Measurements from ENCODE around the gene ZFHX2. TPM values are rescaled to one million over a fixed set of nuclear protein-coding genes. Genes with fewer than 3 reads are reported as not detected.
"Not testable (repeated sequence)": the region's sequence is repeated elsewhere in the genome, so short reads cannot be mapped to it uniquely, and the experiment has no call there.

ZFHX2 gene
- polyA plus RNA-seq, 6 donors from 2014 or later, result 0.03 to 0.38 (median 0.04) TPM; not detected in 3

GRCh38 chr14:23539248-23540140 is 12.1 kb downstream of the ZFHX2 start:
- peaks cover 6 to 10% (median 10%) of the 10 kb centered on the region in 3 donors for H3K27me3 Mint-ChIP-seq
- no peaks in the 10 kb centered on the region for H3K9me3 Mint-ChIP-seq
- H3K27ac Mint-ChIP-seq, result no peak overlapping the region
- ATAC-seq (ENCODE audit: low read depth in 2 of 2) (peak; percentile 49 to 60), DNase-seq (peak; percentile 20)
- no peaks in the 10 kb centered on the region for H3K36me3 Mint-ChIP-seq
- H3K4me1 Mint-ChIP-seq, result peaks cover 0 to 5% (median 0%) of the 10 kb centered on the region in 3 donors
- H3K4me3 Mint-ChIP-seq, result no peak overlapping the region

- peaks cover 6 to 10% (median 10%) of the 10 kb centered on the region in 3 donors for H3K27me3 Mint-ChIP-seq
- peaks cover 0 to 5% (median 0%) of the 10 kb centered on the region in 3 donors for H3K4me1 Mint-ChIP-seq
- ATAC-seq (ENCODE audit: low read depth in 2 of 2) (no peak), DNase-seq (no peak)
- H3K27ac Mint-ChIP-seq, result peak overlapping the region in 2 of 6 donors; percentile 26 to 80
- H3K36me3 Mint-ChIP-seq, result no peaks in the 10 kb centered on the region
- H3K9me3 Mint-ChIP-seq, result no peaks in the 10 kb centered on the region
- H3K4me3 Mint-ChIP-seq, result no peak overlapping the region
Observed at GRCh38 chr14:23538785-23539184, 12.8 kb downstream of the ZFHX2 start.

DNA sequence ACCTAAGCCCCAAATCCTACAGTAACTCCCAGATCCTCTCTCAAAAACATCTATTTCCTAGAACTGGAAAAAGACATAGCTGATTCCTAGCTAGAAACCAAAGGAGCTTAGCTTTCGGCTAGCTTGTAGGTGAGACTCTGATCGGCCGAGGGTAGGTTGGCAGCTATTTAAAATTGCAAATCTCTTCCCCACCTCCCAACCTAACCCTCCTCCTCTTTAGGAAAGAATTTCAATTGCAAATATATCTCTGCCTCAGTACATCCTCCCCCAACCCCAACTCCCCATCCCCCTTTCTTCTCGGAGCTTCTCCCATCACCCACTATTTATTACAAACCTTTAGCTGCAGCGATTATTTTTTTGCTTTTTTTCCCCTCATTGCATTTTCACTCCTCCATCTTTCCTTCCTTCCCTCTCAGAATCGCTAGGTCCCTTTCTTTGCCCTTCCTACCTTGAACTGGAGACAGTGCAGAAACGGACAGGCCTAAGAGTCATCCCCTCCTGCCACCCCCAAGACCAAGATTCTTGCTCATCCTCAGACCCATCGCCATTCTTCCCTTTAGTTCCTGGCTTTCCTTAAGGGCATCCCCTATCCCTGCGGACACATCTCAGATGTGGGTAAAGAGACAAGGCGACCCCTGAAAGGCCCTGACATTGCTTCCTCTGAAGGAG is 13.4 kb downstream of the ZFHX2 start:
- H3K9me3 Mint-ChIP-seq, result no peaks in the 10 kb centered on the region
- ATAC-seq (ENCODE audit: low read depth in 2 of 2) (no peak), DNase-seq (no peak)
- H3K27ac Mint-ChIP-seq, result peak overlapping the region in 1 of 6 donors; percentile 80
- H3K4me1 Mint-ChIP-seq, result peaks cover 0 to 5% (median 0%) of the 10 kb centered on the region in 3 donors
- no peaks in the 10 kb centered on the region for H3K36me3 Mint-ChIP-seq
- peak overlapping the region in 1 of 8 donors; percentile 53 for H3K4me3 Mint-ChIP-seq
- H3K27me3 Mint-ChIP-seq, result peaks cover 6 to 10% (median 10%) of the 10 kb centered on the region in 3 donors

GRCh38 chr14:23537351-23538049 is 14.1 kb downstream of the ZFHX2 start:
- no peak for ATAC-seq (ENCODE audit: low read depth in 2 of 2)
- Mint-ChIP-seq H3K4me1 (peaks cover 0 to 5% (median 0%) of the 10 kb centered on the region in 3 donors), H3K27me3 (peaks cover 6 to 10% (median 10%) of the 10 kb centered on the region in 3 donors), H3K9me3 (no peaks in the 10 kb centered on the region), H3K4me3 (no peak overlapping the region), H3K36me3 (no peaks in the 10 kb centered on the region), H3K27ac (peak overlapping the region in 1 of 6 donors; percentile 47)
- no peak for DNase-seq

GRCh38 chr14:23536906-23537305 is 14.7 kb downstream of the ZFHX2 start:
- H3K27ac Mint-ChIP-seq, result peak overlapping the region in 1 of 6 donors; percentile 47
- DNase-seq; H3K4me3 Mint-ChIP-seq; H3K27me3 Mint-ChIP-seq; H3K4me1 Mint-ChIP-seq; ATAC-seq (ENCODE audit: low read depth in 2 of 2); H3K36me3 Mint-ChIP-seq; H3K9me3 Mint-ChIP-seq: not testable (repeated sequence)

GRCh38 chr14:23536494-23536893 is 15.1 kb downstream of the ZFHX2 start:
- Mint-ChIP-seq H3K36me3 (no peaks in the 10 kb centered on the region), H3K4me1 (peaks cover 0 to 5% (median 0%) of the 10 kb centered on the region in 3 donors), H3K4me3 (no peak overlapping the region), H3K27me3 (peaks cover under 1 to 6% (median 4%) of the 10 kb centered on the region in 3 donors), H3K27ac (no peak overlapping the region), H3K9me3 (no peaks in the 10 kb centered on the region)
- no peak for DNase-seq
- no peak for ATAC-seq (ENCODE audit: low read depth in 2 of 2)

DNA sequence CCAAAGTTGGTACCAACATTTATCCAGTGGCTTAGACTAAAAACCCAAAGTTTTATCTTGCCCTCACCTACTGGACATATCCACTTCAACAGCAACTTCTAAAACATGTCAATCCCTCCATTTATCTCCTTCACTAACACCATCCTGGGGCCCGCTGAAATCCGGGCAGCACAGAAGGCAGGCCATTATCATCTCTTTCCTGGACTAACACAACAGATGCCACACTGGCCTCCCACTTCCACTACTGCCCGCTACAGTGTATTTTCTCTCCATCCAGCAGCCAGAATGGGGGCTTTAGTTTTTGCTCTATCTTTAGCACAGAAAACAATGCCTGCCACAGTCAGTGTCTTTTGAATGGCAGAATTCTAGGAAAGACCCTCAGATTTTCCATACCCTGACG is 15.6 kb downstream of the ZFHX2 start:
- no peak for DNase-seq
- no peak overlapping the region for H3K4me3 Mint-ChIP-seq
- ATAC-seq (ENCODE audit: low read depth in 2 of 2), result no peak
- no peaks in the 10 kb centered on the region for H3K9me3 Mint-ChIP-seq
- peaks cover 0 to 5% (median 0%) of the 10 kb centered on the region in 3 donors for H3K4me1 Mint-ChIP-seq
- no peak overlapping the region for H3K27ac Mint-ChIP-seq
- no peaks in the 10 kb centered on the region for H3K36me3 Mint-ChIP-seq
- peaks cover 0 to 6% (median 4%) of the 10 kb centered on the region in 3 donors for H3K27me3 Mint-ChIP-seq

- DNase-seq, result no peak
Observed at GRCh38 chr14:23533652-23534435, 17.7 kb downstream of the ZFHX2 start.

DNA sequence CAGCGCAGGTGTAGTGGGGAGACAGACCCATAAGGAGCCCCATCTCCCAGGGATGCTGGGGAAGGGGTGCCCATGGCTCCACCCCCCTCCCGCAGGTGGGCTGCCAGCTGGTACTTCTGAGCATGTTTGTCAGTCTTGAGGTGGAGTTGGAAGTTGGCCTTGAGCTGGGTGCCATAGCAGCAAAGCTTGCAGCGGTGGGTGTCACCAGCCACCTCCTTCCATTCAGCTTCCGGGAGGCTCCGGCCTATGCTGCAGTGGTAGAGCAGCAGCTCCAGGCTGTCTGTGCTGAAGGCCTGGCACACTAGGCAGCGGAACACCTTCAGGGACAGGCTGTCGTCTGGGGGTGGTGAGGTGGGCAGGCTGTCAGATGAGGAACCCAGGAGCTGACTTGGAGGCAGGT is 18.9 kb downstream of the ZFHX2 start:
- peak overlapping the region in 1 of 8 donors; percentile 75 for H3K4me3 Mint-ChIP-seq
- H3K4me1 Mint-ChIP-seq, result no peaks in the 10 kb centered on the region
- peak overlapping the region in 1 of 6 donors; percentile 72 for H3K27ac Mint-ChIP-seq
- DNase-seq (no peak), ATAC-seq (ENCODE audit: low read depth in 2 of 2) (no peak)
- no peaks in the 10 kb centered on the region for H3K27me3 Mint-ChIP-seq
- H3K9me3 Mint-ChIP-seq, result no peaks in the 10 kb centered on the region
- H3K36me3 Mint-ChIP-seq, result no peaks in the 10 kb centered on the region

More at GRCh38 chr14:23533652-23534435, 17.7 kb downstream of the ZFHX2 start:
- no peak overlapping the region for H3K4me3 Mint-ChIP-seq
- no peaks in the 10 kb centered on the region for H3K4me1 Mint-ChIP-seq
- H3K36me3 Mint-ChIP-seq, result no peaks in the 10 kb centered on the region
- no peak for ATAC-seq (ENCODE audit: low read depth in 2 of 2)
- H3K9me3 Mint-ChIP-seq, result no peaks in the 10 kb centered on the region
- no peaks in the 10 kb centered on the region for H3K27me3 Mint-ChIP-seq
- no peak overlapping the region for H3K27ac Mint-ChIP-seq

GRCh38 chr14:23531391-23531790 is 20.2 kb downstream of the ZFHX2 start:
- no peaks in the 10 kb centered on the region for H3K9me3 Mint-ChIP-seq
- DNase-seq (no peak), ATAC-seq (ENCODE audit: low read depth in 2 of 2) (no peak)
- H3K27me3 Mint-ChIP-seq, result no peaks in the 10 kb centered on the region
- H3K4me1 Mint-ChIP-seq, result no peaks in the 10 kb centered on the region
- no peak overlapping the region for H3K4me3 Mint-ChIP-seq
- no peak overlapping the region for H3K27ac Mint-ChIP-seq
- no peaks in the 10 kb centered on the region for H3K36me3 Mint-ChIP-seq

- Mint-ChIP-seq H3K27ac (peak overlapping the region in 2 of 6 donors; percentile 41 to 71), H3K27me3 (no peaks in the 10 kb centered on the region), H3K4me1 (no peaks in the 10 kb centered on the region), H3K9me3 (no peaks in the 10 kb centered on the region), H3K36me3 (no peaks in the 10 kb centered on the region), H3K4me3 (no peak overlapping the region)
- ATAC-seq (ENCODE audit: low read depth in 2 of 2) (no peak), DNase-seq (no peak)
Observed at GRCh38 chr14:23530375-23531055, 21.1 kb downstream of the ZFHX2 start.

DNA sequence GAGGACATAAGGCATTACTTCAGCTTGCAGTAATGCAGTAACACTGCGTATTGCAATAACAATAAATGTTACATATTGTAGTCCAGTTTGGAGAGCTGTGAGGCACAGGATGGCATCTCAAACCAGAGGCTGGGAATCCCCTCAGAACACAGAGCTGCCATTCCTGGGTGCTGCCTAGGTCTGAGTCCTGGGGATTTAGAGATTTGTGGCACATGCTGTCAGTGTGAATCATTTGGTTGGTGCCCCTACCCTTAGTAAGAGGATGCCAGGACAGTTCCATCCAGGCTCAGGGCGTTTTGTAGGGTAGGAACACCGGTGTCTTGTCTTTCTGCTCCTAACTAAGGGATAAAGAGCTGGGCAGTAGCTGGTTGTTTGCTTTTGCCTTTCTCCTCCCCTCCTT is 22.5 kb downstream of the ZFHX2 start:
- no peaks in the 10 kb centered on the region for H3K27me3 Mint-ChIP-seq
- no peaks in the 10 kb centered on the region for H3K4me1 Mint-ChIP-seq
- no peak overlapping the region for H3K4me3 Mint-ChIP-seq
- no peaks in the 10 kb centered on the region for H3K9me3 Mint-ChIP-seq
- no peaks in the 10 kb centered on the region for H3K36me3 Mint-ChIP-seq
- no peak for DNase-seq
- no peak for ATAC-seq (ENCODE audit: low read depth in 2 of 2)
- H3K27ac Mint-ChIP-seq, result peak overlapping the region in 1 of 6 donors; percentile 60
